GM21390 (cell line): ENCODE data around the gene FRAT1.

Experiments used
- ATAC-seq: cut with Tn5 transposase; IDR thresholded peaks from one replicate; pipeline ENCODE4 v1.9.1; 2021; ENCODE audit not compliant: unreplicated experiment

Gene FRAT1

GRCh38 chr10:97307866-97308780 lies 10.9 kb upstream of the FRAT1 start:
- no peak for ATAC-seq

- ATAC-seq: no peak
Observed at GRCh38 chr10:97311111-97311626, 7.9 kb upstream of the FRAT1 start.

- ATAC-seq: no peak
Observed at GRCh38 chr10:97312897-97313296, 6.2 kb upstream of the FRAT1 start.

- ATAC-seq: no peak
Observed at GRCh38 chr10:97314671-97315070, 4.4 kb upstream of the FRAT1 start.

GRCh38 chr10:97319671-97320479 lies 804 bp downstream of the FRAT1 start:
- peak; percentile 20 for ATAC-seq

GRCh38 chr10:97320480-97321031 lies 1.5 kb downstream of the FRAT1 start:
- no peak for ATAC-seq

GRCh38 chr10:97321032-97321803 lies 2.1 kb downstream of the FRAT1 start:
- ATAC-seq: no peak

GRCh38 chr10:97321804-97322190 lies 2.7 kb downstream of the FRAT1 start:
- no peak for ATAC-seq

- ATAC-seq: no peak
Observed at GRCh38 chr10:97323501-97323900, 4.4 kb downstream of the FRAT1 start.

- no peak for ATAC-seq
Observed at GRCh38 chr10:97325754-97326153, 6.7 kb downstream of the FRAT1 start.

- ATAC-seq: no peak
Observed at GRCh38 chr10:97327348-97328294, 8.6 kb downstream of the FRAT1 start.

- ATAC-seq: no peak
Observed at GRCh38 chr10:97328646-97329453, 9.8 kb downstream of the FRAT1 start.

GRCh38 chr10:97329766-97330165 lies 10.7 kb downstream of the FRAT1 start:
- no peak for ATAC-seq

- ATAC-seq: no peak
Observed at GRCh38 chr10:97331153-97331703, 12.2 kb downstream of the FRAT1 start.

GRCh38 chr10:97332591-97333350 lies 13.7 kb downstream of the FRAT1 start:
- no peak for ATAC-seq

- no peak for ATAC-seq
Observed at GRCh38 chr10:97333351-97333600, 14.2 kb downstream of the FRAT1 start.

GRCh38 chr10:97333601-97334369 lies 14.7 kb downstream of the FRAT1 start:
- peak; percentile 27 for ATAC-seq
